RWPE2 (cell line): ENCODE measurements around the gene OR5B21.

Source experiments
- ATAC-seq: fragments of 200-7000 bp; cut with Tn5 transposase; 3 replicates; pipeline ENCODE4 v1.9.1; 2021; ENCODE audit warnings: low read depth
- DNase-seq: peaks from one replicate; pipeline ENCODE4 v3.0.0-alpha.2; 2020; ENCODE audit warnings: low spot score
- H3K27ac ChIP-seq: fragments of 450-650 bp; 2 replicates; pipeline ENCODE4 v1.5.1; 2017; ENCODE audit warnings: mild to moderate bottlenecking; ENCODE audit not compliant: poor library complexity, severe bottlenecking
- H3K27me3 ChIP-seq: fragments of 250-450 bp; sonication (Bioruptor Pico); 2 replicates; pipeline ENCODE4 v1.5.1; 2021; ENCODE audit warnings: mild to moderate bottlenecking, moderate library complexity; ENCODE audit not compliant: insufficient read depth, poor library complexity, severe bottlenecking
- H3K36me3 ChIP-seq: fragments of 250-450 bp; sonication (Bioruptor Pico); 2 replicates; pipeline ENCODE4 v1.5.1; 2020; ENCODE audit warnings: low read depth, mild to moderate bottlenecking, moderate library complexity
- H3K4me1 ChIP-seq: fragments of 250-450 bp; sonication (Bioruptor Pico); 2 replicates; pipeline ENCODE4 v1.5.1; 2021; ENCODE audit warnings: mild to moderate bottlenecking, moderate library complexity; ENCODE audit not compliant: insufficient read depth, poor library complexity, severe bottlenecking
- H3K4me3 ChIP-seq: fragments of 250-450 bp; sonication (Bioruptor Pico); 2 replicates; pipeline ENCODE4 v1.5.1; 2021; ENCODE audit warnings: mild to moderate bottlenecking, moderate library complexity; ENCODE audit not compliant: severe bottlenecking
- H3K9me3 ChIP-seq: fragments of 250-450 bp; sonication (Bioruptor Pico); 2 replicates; pipeline ENCODE4 v1.5.1; 2021; ENCODE audit warnings: mild to moderate bottlenecking, moderate library complexity; ENCODE audit not compliant: severe bottlenecking
- TF ChIP-seq, protein P1 (sequence below): fragments of 450-650 bp; IDR thresholded peaks from one replicate; pipeline ENCODE4 v1.5.1; 2017; ENCODE audit warnings: mild to moderate bottlenecking, moderate library complexity; ENCODE audit not compliant: poor library complexity, severe bottlenecking

Gene OR5B21

DNA sequence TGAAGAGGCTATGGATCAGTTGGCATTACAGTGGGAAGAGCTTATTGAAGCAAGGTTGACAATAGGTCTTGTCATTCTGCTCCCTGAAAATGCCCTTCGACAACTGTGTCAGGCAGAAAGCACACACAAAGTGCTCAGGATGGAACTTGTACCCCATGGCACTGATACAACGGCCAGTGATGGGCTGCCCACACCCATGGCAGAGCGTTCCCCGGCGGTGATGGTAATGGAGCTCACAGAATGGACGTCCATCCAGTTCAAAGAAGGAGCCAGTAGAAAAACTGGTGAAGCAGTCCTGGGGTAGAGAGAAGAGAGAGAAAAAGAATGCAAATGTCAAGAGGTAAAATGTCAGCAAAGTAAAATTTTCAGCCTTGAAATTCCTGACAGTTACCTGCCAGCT, 19.5 kb upstream of the OR5B21 start:
- H3K27ac ChIP-seq, result no peak overlapping the region
- no peaks in the 10 kb centered on the region for H3K4me1 ChIP-seq
- no peak overlapping the region for H3K4me3 ChIP-seq
- TF ChIP-seq, protein P1, sequence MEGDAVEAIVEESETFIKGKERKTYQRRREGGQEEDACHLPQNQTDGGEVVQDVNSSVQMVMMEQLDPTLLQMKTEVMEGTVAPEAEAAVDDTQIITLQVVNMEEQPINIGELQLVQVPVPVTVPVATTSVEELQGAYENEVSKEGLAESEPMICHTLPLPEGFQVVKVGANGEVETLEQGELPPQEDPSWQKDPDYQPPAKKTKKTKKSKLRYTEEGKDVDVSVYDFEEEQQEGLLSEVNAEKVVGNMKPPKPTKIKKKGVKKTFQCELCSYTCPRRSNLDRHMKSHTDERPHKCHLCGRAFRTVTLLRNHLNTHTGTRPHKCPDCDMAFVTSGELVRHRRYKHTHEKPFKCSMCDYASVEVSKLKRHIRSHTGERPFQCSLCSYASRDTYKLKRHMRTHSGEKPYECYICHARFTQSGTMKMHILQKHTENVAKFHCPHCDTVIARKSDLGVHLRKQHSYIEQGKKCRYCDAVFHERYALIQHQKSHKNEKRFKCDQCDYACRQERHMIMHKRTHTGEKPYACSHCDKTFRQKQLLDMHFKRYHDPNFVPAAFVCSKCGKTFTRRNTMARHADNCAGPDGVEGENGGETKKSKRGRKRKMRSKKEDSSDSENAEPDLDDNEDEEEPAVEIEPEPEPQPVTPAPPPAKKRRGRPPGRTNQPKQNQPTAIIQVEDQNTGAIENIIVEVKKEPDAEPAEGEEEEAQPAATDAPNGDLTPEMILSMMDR, result no peak
- H3K9me3 ChIP-seq, result no peaks in the 10 kb centered on the region
- ATAC-seq, result no peak
- H3K27me3 ChIP-seq, result no peaks in the 10 kb centered on the region
- no peaks in the 10 kb centered on the region for H3K36me3 ChIP-seq
- DNase-seq, result no peak

DNA sequence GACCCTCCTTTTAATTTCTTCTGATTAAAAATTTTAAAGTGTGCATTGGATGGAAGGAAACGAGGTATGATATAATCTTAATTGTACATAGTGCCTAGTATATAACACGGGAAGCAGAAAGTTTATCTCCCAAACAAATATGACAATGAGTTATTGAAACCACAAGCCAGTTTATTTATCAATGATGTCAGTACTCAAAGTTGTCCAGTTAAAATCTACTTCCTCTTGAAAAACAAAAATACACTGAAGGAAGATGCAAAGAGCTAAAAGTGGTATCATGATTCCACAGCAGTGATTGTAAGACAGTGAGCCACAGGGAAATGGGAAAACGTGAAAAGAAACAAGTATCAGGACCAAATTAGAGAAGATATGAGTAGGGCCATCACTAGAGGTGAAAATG, 18.8 kb upstream of the OR5B21 start:
- Histone ChIP-seq H3K36me3 (no peaks in the 10 kb centered on the region), H3K27me3 (no peaks in the 10 kb centered on the region), H3K27ac (no peak overlapping the region), H3K9me3 (no peaks in the 10 kb centered on the region), H3K4me1 (no peaks in the 10 kb centered on the region), H3K4me3 (no peak overlapping the region)
- TF ChIP-seq, protein P1, result no peak
- DNase-seq, result no peak
- ATAC-seq, result no peak

DNA sequence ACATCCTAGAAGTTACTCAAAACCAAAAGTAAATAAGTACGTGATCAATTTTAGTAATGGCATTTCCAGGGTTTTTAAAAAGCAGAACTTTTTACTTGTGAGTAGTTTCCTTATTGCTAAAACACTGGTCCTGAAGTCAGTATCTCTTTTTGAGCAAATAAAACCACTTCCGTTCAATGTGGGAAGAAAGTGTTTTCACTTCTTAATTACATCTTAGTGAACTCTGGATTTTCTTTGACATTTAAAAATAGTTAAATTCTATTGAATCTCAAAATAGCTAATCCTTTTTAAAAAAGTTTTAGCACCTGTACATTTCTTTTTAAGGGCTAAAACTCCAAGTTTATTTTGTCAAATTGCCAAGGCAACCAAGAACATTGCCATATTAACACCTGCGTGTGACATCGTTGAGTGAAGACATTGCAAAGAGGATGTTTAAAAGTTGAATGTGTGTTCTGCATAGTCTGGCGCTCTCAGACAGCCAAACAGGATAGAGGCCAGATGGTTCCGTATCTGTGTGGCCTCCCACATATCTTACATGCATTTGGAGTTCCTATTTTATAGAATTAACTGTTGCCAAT, 17.2 kb upstream of the OR5B21 start:
- no peaks in the 10 kb centered on the region for H3K27me3 ChIP-seq
- H3K27ac ChIP-seq, result no peak overlapping the region

DNA sequence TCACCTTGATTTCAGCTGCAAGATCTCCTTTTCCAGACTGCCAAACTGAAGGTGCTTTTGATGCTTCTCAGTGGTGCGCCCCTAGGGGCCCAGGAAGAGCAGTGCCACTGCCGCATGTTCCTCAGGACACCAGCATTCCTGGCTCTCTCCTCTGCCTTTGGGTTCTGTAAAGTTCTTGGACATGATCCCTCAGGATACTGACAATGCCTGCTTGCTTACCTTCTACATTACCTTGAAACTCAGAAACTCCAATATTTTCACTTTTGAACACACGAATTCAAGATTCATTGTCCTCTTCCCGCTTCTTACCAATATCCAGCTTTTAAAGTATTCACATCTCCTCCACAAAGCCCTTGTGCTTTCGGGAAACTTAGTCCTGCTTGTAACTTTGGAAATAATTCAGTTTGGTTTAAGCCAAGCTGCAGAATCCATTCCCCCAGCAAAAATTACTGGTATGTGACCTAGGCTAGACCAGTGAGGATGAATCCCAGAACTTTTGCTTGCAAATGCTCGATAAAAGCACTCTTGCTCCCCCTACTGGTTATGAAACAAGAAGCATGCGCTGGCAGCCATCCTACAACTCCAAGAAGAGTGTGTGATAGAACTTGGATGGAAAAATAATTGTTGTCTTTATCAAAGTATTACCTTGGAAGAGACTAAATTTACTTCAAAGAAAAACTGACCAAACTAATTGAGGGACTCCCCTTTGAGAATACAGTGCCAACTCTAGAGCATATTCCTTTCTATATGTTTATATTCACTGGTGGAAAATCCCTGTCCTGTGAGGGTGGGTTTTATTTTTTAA, 16.5 kb upstream of the OR5B21 start:
- ATAC-seq (peak; percentile 92), DNase-seq (no peak)
- no peaks in the 10 kb centered on the region for H3K36me3 ChIP-seq
- TF ChIP-seq, protein P1, result peak; percentile 90
- no peak overlapping the region for H3K4me3 ChIP-seq
- no peaks in the 10 kb centered on the region for H3K27me3 ChIP-seq
- no peaks in the 10 kb centered on the region for H3K9me3 ChIP-seq
- no peak overlapping the region for H3K27ac ChIP-seq
- H3K4me1 ChIP-seq, result no peaks in the 10 kb centered on the region

More for the DNA sequence above, 17.2 kb upstream of the OR5B21 start:
- DNase-seq (no peak), ATAC-seq (no peak)
- TF ChIP-seq, protein P1, result no peak
- Histone ChIP-seq H3K4me3 (no peak overlapping the region), H3K4me1 (no peaks in the 10 kb centered on the region), H3K9me3 (no peaks in the 10 kb centered on the region), H3K36me3 (no peaks in the 10 kb centered on the region)
